ENCODE data around the gene PIP4K2C. TPM values are rescaled to one million over a fixed set of nuclear protein-coding genes. Genes with fewer than 3 reads are reported as not detected.
A peak's percentile ranks its signal among the peaks of the same experiment; 100 is the strongest.

PIP4K2C gene
- total and polyA plus RNA-seq, 8 donors, result 17.0 to 44.1 (median 21.8) TPM

DNA sequence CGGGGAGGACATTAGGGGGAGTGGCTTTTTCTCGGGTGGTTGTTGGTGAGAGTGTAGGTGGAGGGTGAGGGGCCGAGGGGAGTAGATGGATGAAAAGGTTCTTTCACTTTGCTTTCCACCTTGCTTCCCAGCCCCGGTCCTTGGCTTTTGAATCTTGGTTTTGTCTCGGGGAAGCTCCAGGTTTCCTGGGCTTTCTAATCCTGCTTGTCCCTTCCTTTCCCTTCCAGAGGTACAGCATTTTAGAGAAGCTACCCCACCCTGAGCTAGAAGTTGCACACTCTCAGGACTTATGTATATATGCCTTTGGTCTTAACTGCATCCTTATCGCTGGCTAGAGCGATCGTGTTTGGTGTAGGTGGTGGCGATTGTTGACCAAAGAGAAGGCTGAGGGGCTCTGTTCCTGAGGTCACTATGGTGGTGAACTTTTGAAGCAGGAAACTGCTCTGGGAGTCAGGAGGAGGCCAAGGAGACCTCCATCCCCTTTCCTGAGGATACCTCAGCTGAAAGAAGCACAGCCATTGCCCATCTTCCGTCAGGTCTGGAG, 862 bp downstream of the PIP4K2C start:
- Histone ChIP-seq H3K4me3 (peak overlapping the region; percentile 71 to 82), H3K9me3 (no peaks in the 10 kb centered on the region), H3K36me3 (peaks cover 0 to 31% of the 10 kb centered on the region in 2 donors), H3K27ac (peak overlapping the region; percentile 17 to 55), H3K4me1 (peaks cover 0 to 22% of the 10 kb centered on the region in 2 donors), H3K27me3 (peaks cover 0 to 9% of the 10 kb centered on the region in 2 donors)
- TF ChIP-seq, protein P1, sequence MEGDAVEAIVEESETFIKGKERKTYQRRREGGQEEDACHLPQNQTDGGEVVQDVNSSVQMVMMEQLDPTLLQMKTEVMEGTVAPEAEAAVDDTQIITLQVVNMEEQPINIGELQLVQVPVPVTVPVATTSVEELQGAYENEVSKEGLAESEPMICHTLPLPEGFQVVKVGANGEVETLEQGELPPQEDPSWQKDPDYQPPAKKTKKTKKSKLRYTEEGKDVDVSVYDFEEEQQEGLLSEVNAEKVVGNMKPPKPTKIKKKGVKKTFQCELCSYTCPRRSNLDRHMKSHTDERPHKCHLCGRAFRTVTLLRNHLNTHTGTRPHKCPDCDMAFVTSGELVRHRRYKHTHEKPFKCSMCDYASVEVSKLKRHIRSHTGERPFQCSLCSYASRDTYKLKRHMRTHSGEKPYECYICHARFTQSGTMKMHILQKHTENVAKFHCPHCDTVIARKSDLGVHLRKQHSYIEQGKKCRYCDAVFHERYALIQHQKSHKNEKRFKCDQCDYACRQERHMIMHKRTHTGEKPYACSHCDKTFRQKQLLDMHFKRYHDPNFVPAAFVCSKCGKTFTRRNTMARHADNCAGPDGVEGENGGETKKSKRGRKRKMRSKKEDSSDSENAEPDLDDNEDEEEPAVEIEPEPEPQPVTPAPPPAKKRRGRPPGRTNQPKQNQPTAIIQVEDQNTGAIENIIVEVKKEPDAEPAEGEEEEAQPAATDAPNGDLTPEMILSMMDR (IDR thresholded peaks at IDR 0.05), result no peak
- DNase-seq (no peak), ATAC-seq (no peak)
- intact Hi-C loops (cut with DNase I), result no loop called here

DNA sequence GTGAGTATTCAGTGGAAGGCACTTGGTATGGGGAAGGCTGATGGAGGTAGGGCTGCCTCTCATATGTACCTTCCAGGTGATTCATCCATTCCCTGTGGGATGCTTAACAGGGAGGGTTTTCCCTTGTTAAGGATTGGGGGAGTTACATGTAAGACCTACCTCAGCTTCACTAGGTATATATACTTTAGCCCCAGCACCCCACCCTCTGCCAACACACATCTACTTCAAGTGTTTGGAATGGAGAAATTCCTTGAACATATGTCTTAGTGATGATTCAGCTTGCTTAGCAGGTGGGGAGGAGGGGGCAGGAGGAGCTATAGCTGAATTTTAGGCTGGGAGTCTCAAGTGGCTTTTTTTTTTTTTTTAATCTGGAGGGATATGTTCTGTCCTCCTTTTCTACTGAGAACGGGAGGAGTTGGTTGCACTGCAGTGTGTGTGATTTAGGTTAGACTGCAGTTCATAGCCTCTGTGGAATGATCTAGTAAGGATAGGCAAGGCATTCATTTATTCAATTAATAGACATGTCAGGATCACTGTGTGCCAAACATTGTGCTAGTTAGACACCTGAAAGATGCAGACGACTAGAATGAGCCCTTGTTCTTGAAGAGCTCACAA, 1.7 kb downstream of the PIP4K2C start:
- Histone ChIP-seq H3K9me3 (no peaks in the 10 kb centered on the region), H3K27me3 (peaks cover 0 to 6% of the 10 kb centered on the region in 2 donors), H3K27ac (no peak overlapping the region), H3K36me3 (peaks cover 0 to 37% of the 10 kb centered on the region in 2 donors), H3K4me1 (peaks cover 0 to 22% of the 10 kb centered on the region in 2 donors), H3K4me3 (no peak overlapping the region)
- DNase-seq (no peak), ATAC-seq (peak; percentile 15)
- TF ChIP-seq, protein P1 (IDR thresholded peaks at IDR 0.05), result no peak
- intact Hi-C loops (cut with DNase I), result no loop called here

DNA sequence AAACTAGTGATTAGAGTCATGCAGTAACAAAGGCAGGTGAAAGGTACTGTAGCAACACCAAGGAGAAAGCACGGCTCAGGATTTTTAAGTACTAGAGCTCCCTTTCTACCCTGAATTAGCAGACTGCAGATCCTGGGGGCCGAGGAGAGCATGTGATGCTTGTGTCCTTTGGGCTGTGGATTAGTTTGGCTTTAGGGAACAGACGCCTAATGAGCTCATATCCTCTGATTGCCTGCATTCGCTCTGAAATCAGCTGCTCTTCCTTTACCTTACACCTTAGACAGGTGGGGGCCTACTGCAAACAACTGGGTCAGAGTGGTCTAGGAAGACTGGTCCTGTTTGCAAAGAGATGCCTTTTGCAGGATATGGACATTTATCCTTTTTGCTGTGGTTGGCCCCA, 2.2 kb downstream of the PIP4K2C start:
- Histone ChIP-seq H3K36me3 (peaks cover 0 to 43% of the 10 kb centered on the region in 2 donors), H3K9me3 (no peaks in the 10 kb centered on the region), H3K27ac (no peak overlapping the region), H3K27me3 (peaks cover 0 to under 1% of the 10 kb centered on the region in 2 donors), H3K4me3 (no peak overlapping the region), H3K4me1 (peaks cover 0 to 22% of the 10 kb centered on the region in 2 donors)
- TF ChIP-seq, protein P1 (IDR thresholded peaks at IDR 0.05), result no peak
- intact Hi-C loops (cut with DNase I), result no loop called here
- no peak for ATAC-seq
- no peak for DNase-seq

DNA sequence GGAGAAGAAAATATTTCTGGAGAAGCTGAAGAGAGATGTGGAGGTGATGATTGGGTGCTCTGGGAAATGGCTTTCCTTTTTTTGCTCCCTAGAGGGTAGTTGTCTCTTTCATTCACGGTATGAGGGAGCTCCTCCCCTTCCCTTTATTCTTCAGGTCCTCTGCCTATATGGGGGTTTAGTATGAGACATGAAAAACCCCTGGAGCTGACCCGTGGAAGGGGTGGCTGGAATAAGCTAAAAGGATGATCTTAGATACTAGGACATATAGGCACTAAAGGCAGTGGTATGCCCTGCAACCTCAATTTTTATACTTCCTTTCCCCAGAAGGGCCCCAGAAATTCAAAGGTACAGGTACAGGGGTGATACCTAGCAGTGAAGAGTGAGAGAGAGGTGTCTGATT, 9.4 kb downstream of the PIP4K2C start:
- no peaks in the 10 kb centered on the region for H3K9me3 ChIP-seq
- H3K4me3 ChIP-seq, result no peak overlapping the region
- peaks cover 0 to 14% of the 10 kb centered on the region in 2 donors for H3K27me3 ChIP-seq
- peaks cover 0 to 68% of the 10 kb centered on the region in 2 donors for H3K36me3 ChIP-seq
- DNase-seq (no peak), ATAC-seq (no peak)
- no peak overlapping the region for H3K27ac ChIP-seq
- TF ChIP-seq, protein P1 (IDR thresholded peaks at IDR 0.05), result no peak
- intact Hi-C loops (cut with DNase I), result no loop called here
- H3K4me1 ChIP-seq, result peaks cover 0 to 21% of the 10 kb centered on the region in 2 donors

DNA sequence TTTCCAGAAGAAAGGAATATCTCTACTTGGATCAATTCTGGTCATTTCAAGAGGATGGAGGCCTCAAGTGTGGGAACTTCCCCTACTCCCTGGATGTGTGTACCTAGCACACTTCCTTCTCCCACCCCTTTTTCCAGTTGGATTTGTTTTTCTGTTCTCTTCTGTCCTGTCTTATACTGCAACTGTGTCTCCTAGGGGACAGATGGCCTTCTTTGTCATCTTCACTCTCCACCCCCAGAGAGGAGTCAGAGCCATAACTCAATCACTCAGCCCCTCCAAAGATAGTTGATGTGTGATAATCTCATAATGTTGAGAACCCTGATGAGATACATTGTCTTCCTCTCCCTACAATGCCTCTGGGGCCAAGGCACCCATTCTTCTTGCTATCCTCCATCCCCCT, 11.6 kb downstream of the PIP4K2C start:
- peaks cover 0 to 35% of the 10 kb centered on the region in 2 donors for H3K27me3 ChIP-seq
- H3K36me3 ChIP-seq, result peaks cover 0 to 48% of the 10 kb centered on the region in 2 donors
- no peak for DNase-seq
- H3K4me3 ChIP-seq, result no peak overlapping the region
- no peak for ATAC-seq
- TF ChIP-seq, protein P1 (IDR thresholded peaks at IDR 0.05), result no peak
- H3K27ac ChIP-seq, result no peak overlapping the region
- intact Hi-C loops (cut with DNase I), result no loop called here
- no peaks in the 10 kb centered on the region for H3K9me3 ChIP-seq
- peaks cover 0 to 26% of the 10 kb centered on the region in 2 donors for H3K4me1 ChIP-seq
